ENCODE measurements around the gene RFPL3.

DNA sequence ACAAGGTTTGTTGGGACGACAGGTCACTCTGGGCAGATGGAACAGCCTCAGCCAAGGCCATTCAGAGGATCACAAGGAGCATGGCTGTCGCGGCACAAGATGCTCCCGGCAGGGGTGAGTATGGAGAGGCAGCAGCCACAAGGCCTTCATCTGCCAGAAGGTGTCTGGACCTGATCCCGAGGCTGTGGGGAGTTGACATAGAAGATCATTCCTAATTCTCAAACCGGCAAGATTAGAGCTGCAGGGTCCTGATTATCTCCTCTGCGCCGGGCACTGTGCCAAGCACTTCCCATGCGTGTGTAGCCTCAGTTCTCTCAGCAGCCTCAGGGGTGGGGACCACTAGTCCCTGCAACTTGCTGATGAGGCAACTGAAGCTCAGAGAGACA, 32.3 kb upstream of the RFPL3 start:
- TF ChIP-seq, protein P1, sequence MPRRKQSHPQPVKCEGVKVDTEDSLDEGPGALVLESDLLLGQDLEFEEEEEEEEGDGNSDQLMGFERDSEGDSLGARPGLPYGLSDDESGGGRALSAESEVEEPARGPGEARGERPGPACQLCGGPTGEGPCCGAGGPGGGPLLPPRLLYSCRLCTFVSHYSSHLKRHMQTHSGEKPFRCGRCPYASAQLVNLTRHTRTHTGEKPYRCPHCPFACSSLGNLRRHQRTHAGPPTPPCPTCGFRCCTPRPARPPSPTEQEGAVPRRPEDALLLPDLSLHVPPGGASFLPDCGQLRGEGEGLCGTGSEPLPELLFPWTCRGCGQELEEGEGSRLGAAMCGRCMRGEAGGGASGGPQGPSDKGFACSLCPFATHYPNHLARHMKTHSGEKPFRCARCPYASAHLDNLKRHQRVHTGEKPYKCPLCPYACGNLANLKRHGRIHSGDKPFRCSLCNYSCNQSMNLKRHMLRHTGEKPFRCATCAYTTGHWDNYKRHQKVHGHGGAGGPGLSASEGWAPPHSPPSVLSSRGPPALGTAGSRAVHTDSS (CRISPR knock-in tag; conservative IDR thresholded peaks at IDR 0.05) = no peak
- no peak for TF ChIP-seq ZNF766 (CRISPR knock-in tag; IDR thresholded peaks at IDR 0.05; ENCODE audit: borderline replicate concordance)
- TF ChIP-seq HOXA7 (CRISPR knock-in tag; IDR thresholded peaks at IDR 0.05) = no peak
- TF ChIP-seq, protein P2, sequence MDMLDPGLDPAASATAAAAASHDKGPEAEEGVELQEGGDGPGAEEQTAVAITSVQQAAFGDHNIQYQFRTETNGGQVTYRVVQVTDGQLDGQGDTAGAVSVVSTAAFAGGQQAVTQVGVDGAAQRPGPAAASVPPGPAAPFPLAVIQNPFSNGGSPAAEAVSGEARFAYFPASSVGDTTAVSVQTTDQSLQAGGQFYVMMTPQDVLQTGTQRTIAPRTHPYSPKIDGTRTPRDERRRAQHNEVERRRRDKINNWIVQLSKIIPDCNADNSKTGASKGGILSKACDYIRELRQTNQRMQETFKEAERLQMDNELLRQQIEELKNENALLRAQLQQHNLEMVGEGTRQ (IDR thresholded peaks at IDR 0.05; ENCODE audit: low read depth, low read length) = no peak
- TF ChIP-seq, protein P2 (CRISPR knock-in tag; IDR thresholded peaks at IDR 0.05; ENCODE audit: borderline replicate concordance) = no peak
- TF ChIP-seq, protein P3, sequence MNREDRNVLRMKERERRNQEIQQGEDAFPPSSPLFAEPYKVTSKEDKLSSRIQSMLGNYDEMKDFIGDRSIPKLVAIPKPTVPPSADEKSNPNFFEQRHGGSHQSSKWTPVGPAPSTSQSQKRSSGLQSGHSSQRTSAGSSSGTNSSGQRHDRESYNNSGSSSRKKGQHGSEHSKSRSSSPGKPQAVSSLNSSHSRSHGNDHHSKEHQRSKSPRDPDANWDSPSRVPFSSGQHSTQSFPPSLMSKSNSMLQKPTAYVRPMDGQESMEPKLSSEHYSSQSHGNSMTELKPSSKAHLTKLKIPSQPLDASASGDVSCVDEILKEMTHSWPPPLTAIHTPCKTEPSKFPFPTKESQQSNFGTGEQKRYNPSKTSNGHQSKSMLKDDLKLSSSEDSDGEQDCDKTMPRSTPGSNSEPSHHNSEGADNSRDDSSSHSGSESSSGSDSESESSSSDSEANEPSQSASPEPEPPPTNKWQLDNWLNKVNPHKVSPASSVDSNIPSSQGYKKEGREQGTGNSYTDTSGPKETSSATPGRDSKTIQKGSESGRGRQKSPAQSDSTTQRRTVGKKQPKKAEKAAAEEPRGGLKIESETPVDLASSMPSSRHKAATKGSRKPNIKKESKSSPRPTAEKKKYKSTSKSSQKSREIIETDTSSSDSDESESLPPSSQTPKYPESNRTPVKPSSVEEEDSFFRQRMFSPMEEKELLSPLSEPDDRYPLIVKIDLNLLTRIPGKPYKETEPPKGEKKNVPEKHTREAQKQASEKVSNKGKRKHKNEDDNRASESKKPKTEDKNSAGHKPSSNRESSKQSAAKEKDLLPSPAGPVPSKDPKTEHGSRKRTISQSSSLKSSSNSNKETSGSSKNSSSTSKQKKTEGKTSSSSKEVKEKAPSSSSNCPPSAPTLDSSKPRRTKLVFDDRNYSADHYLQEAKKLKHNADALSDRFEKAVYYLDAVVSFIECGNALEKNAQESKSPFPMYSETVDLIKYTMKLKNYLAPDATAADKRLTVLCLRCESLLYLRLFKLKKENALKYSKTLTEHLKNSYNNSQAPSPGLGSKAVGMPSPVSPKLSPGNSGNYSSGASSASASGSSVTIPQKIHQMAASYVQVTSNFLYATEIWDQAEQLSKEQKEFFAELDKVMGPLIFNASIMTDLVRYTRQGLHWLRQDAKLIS (CRISPR knock-in tag; IDR thresholded peaks at IDR 0.05) = no peak
- TF ChIP-seq POLR2A (IDR thresholded peaks at IDR 0.05; ENCODE audit: insufficient read depth in 1 of 2, low read depth in 2 of 2, low read length in 2 of 2) = no peak
- TF ChIP-seq ATF7-NPFF (CRISPR knock-in tag; IDR thresholded peaks at IDR 0.05; ENCODE audit: low read depth) = no peak
- TF ChIP-seq MED13 (CRISPR knock-in tag; IDR thresholded peaks at IDR 0.05) = no peak
- TF ChIP-seq, protein P4, sequence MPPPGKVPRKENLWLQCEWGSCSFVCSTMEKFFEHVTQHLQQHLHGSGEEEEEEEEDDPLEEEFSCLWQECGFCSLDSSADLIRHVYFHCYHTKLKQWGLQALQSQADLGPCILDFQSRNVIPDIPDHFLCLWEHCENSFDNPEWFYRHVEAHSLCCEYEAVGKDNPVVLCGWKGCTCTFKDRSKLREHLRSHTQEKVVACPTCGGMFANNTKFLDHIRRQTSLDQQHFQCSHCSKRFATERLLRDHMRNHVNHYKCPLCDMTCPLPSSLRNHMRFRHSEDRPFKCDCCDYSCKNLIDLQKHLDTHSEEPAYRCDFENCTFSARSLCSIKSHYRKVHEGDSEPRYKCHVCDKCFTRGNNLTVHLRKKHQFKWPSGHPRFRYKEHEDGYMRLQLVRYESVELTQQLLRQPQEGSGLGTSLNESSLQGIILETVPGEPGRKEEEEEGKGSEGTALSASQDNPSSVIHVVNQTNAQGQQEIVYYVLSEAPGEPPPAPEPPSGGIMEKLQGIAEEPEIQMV (CRISPR knock-in tag; IDR thresholded peaks at IDR 0.05; ENCODE audit: low read depth) = no peak
- no peak for TF ChIP-seq ZMYM3 (CRISPR knock-in tag; IDR thresholded peaks at IDR 0.05)
- TF ChIP-seq MBD4 (IDR thresholded peaks at IDR 0.05; ENCODE audit: borderline replicate concordance, low read length) = no peak
- no peak for TF ChIP-seq HDAC2 (CRISPR knock-in tag; IDR thresholded peaks at IDR 0.05)
- TF ChIP-seq HOXD1 (CRISPR knock-in tag; IDR thresholded peaks at IDR 0.05) = no peak

All from HepG2 (cell line).